DND-41 (cell line): ENCODE results near the gene TRAPPC6A.

Experiments
- ATAC-seq: fragments of 200-7000 bp; cut with Tn5 transposase; 3 replicates; pipeline ENCODE4 v1.9.1; 2021; ENCODE audit warnings: low read depth; ENCODE audit not compliant: insufficient read depth
- DNase-seq: peaks from one replicate; pipeline ENCODE4 v3.0.0-alpha.2; 2020
- H2AFZ ChIP-seq: 2 replicates; pipeline ENCODE4 v1.6.0; 2012; ENCODE audit warnings: low read depth, low read length
- H3K27ac ChIP-seq: 2 replicates; pipeline ENCODE4 v1.5.1; 2012; ENCODE audit warnings: low read length, inconsistent platforms
- H3K27me3 ChIP-seq: fragments of 200-600 bp; sonication (generic); 2 replicates; pipeline ENCODE4 v1.6.0; 2012; ENCODE audit warnings: low read length, mild to moderate bottlenecking, inconsistent platforms; ENCODE audit not compliant: insufficient read depth, poor library complexity
- H3K36me3 ChIP-seq: 2 replicates; pipeline ENCODE4 v1.5.1; 2012; ENCODE audit warnings: low read length, inconsistent platforms; ENCODE audit not compliant: insufficient read depth
- H3K4me1 ChIP-seq: 2 replicates; pipeline ENCODE4 v1.5.1; 2012; ENCODE audit warnings: mild to moderate bottlenecking, low read length; ENCODE audit not compliant: insufficient read depth
- H3K4me2 ChIP-seq: 2 replicates; pipeline ENCODE4 v1.6.0; 2012; ENCODE audit warnings: mild to moderate bottlenecking, moderate library complexity, low read length, inconsistent platforms; ENCODE audit not compliant: insufficient read depth
- H3K4me3 ChIP-seq, 2 experiments: fragments of 200-600 bp in 1 of 2; shearing (Covaris generic) in 1 of 2; 2 replicates each; pipeline ENCODE4 v1.5.1; 2012 to 2016; ENCODE audit warnings: inconsistent platforms in 2 of 2, low read length in 2 of 2, mild to moderate bottlenecking in 2 of 2, low read depth in 1 of 2, moderate library complexity in 1 of 2
- H3K79me2 ChIP-seq: 2 replicates; pipeline ENCODE4 v1.6.0; 2012; ENCODE audit warnings: low read length, inconsistent platforms; ENCODE audit not compliant: insufficient read depth
- H3K9ac ChIP-seq: 2 replicates; pipeline ENCODE4 v1.6.0; 2012; ENCODE audit warnings: low read depth, mild to moderate bottlenecking, inconsistent platforms, low read length, moderate library complexity
- H3K9me3 ChIP-seq: 2 replicates; pipeline ENCODE4 v1.5.1; 2012; ENCODE audit warnings: low read length, moderate library complexity, mild to moderate bottlenecking, inconsistent platforms; ENCODE audit not compliant: insufficient read depth, severe bottlenecking
- H4K20me1 ChIP-seq: 2 replicates; pipeline ENCODE4 v1.6.0; 2012; ENCODE audit warnings: low read length; ENCODE audit not compliant: insufficient read depth
- EZH2 ChIP-seq: IDR thresholded peaks from 3 replicates; pipeline ENCODE4 v1.6.1; 2012; ENCODE audit warnings: borderline replicate concordance, low read depth, mild to moderate bottlenecking, moderate library complexity, low read length, inconsistent platforms; ENCODE audit not compliant: severe bottlenecking
- TF ChIP-seq, protein P1 (sequence below): IDR thresholded peaks from 2 replicates; pipeline ENCODE4 v1.5.1; 2012; ENCODE audit warnings: borderline replicate concordance, low read length, moderate library complexity, mild to moderate bottlenecking; ENCODE audit not compliant: poor library complexity, severe bottlenecking; ENCODE audit errors: extremely low read depth

The TRAPPC6A gene

DNA sequence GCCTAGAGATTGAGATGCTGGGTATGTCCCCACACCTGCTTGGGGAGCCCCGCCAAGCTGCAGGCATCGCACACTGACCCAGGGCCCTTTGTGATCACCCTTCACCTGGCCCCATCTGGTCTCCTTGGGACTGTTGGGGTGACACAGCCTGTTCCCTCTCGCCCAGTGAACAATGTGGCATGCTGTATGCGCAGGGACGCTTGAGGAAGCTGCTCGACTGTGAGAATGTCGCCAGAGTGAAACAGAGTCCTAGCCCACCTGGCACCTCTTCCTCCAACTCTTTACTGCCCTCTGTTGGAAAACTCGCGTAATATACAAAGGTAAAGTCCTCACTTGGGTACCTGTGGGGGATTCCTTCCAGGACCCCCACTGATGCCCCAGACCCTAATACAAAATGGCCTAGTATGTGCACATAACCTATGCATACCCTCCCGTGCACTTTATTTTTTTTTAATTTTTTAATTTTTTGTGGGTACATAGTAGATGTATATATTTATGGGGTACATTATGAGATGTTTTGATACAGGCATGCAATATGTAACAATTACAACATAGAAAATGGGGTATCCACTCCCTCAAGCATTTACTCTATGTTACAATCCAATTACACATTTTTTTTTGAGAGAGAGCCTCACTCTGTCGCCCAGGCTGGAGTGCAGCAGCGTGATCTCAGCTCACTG, 9.5 kb upstream of the TRAPPC6A start:
- Histone ChIP-seq H2AFZ (peak overlapping the region; percentile 51), H3K36me3 (no peaks in the 10 kb centered on the region), H3K4me3 (no peak overlapping the region), H3K79me2 (no peaks in the 10 kb centered on the region), H4K20me1 (no peaks in the 10 kb centered on the region), H3K27ac (no peak overlapping the region), H3K9ac (no peak overlapping the region), H3K4me1 (0 out of 2 replicates have a peak, but pooled peaks cover 4% of the 10 kb centered on the region), H3K27me3 (no peaks in the 10 kb centered on the region), H3K4me2 (no peak overlapping the region), H3K9me3 (no peaks in the 10 kb centered on the region)
- peak; percentile 76 for ATAC-seq
- DNase-seq: peak; percentile 31
- TF ChIP-seq, protein P1, sequence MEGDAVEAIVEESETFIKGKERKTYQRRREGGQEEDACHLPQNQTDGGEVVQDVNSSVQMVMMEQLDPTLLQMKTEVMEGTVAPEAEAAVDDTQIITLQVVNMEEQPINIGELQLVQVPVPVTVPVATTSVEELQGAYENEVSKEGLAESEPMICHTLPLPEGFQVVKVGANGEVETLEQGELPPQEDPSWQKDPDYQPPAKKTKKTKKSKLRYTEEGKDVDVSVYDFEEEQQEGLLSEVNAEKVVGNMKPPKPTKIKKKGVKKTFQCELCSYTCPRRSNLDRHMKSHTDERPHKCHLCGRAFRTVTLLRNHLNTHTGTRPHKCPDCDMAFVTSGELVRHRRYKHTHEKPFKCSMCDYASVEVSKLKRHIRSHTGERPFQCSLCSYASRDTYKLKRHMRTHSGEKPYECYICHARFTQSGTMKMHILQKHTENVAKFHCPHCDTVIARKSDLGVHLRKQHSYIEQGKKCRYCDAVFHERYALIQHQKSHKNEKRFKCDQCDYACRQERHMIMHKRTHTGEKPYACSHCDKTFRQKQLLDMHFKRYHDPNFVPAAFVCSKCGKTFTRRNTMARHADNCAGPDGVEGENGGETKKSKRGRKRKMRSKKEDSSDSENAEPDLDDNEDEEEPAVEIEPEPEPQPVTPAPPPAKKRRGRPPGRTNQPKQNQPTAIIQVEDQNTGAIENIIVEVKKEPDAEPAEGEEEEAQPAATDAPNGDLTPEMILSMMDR: peak; percentile 72
- no peak for TF ChIP-seq EZH2

DNA sequence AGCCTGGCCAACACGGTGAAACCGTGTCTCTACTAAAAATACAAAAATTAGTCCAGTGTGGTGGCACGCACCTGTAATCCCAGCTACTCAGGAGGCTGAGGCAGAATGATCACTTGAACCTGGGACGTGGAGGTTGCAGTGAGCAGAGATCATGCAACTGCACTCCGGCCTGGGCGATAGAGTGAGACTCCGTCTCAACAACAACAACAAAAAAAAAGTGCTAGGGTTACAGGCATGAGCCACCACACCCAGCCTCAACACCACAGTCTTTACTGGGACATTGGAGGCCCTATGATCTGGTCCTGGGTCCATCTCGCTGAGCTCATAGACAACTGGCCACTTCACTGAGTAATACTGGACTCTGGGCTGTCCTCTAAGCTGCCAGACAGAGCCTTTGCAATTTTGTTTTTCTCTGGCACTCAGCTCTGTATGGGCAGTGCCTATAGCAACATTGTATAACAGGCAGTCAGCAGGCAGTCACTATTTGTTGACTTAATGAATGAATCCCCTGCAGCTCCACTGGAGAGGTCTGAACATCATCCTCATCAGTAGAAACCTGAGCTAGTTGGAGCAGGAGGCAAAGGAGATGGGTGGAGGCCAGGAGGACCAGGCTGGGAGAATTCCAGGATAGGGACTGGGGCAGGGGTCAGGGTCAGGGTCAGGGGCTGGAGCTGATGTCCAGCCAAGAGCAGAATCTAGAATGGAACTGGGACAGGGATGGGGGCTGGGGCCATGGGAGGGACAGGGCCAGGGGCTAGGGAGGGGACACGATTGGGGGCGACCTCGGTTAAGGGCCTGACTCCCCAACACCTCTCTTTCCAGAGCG, 8.7 kb upstream of the TRAPPC6A start:
- Histone ChIP-seq H3K9ac (no peak overlapping the region), H3K27ac (no peak overlapping the region), H4K20me1 (no peaks in the 10 kb centered on the region; the same call in 1 of the 2 replicates), H3K9me3 (no peaks in the 10 kb centered on the region), H3K4me2 (no peak overlapping the region), H3K27me3 (no peaks in the 10 kb centered on the region), H3K36me3 (no peaks in the 10 kb centered on the region), H3K4me3 (no peak overlapping the region), H2AFZ (no peak overlapping the region), H3K79me2 (no peaks in the 10 kb centered on the region), H3K4me1 (0 out of 2 replicates have a peak, but pooled peaks cover 4% of the 10 kb centered on the region)
- no peak for TF ChIP-seq EZH2
- TF ChIP-seq, protein P1: no peak
- DNase-seq (no peak), ATAC-seq (no peak)

DNA sequence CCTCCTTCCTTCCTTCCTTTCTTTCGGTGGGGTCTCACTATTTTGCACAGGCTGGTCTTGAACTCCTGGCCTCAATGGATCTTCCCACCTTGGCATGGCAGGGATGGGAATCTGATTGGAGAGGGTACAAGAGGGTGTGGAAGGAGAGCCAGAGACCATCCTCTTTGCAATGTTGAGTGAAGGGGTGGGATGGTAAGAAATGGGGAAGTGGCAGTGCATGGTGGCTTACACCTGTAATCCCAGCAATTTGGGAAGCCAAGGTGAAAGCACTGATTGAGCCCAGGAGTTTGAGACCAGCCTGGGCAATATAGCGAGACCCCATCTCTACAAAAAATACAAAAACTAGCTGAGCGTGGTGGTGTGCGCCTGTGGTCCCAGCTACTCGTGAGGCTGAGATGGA, 6.1 kb upstream of the TRAPPC6A start:
- H3K9me3 ChIP-seq: no peaks in the 10 kb centered on the region
- H3K36me3 ChIP-seq: peaks cover 13% of the 10 kb centered on the region
- no peak overlapping the region for H3K4me3 ChIP-seq
- H3K4me1 ChIP-seq: peaks cover 22% of the 10 kb centered on the region
- H3K27me3 ChIP-seq: no peaks in the 10 kb centered on the region
- peaks cover 15% of the 10 kb centered on the region for H3K79me2 ChIP-seq
- no peak overlapping the region for H3K9ac ChIP-seq
- ATAC-seq: no peak
- H3K4me2 ChIP-seq: no peak overlapping the region
- no peak for DNase-seq
- no peak overlapping the region for H2AFZ ChIP-seq
- H3K27ac ChIP-seq: no peak overlapping the region
- peaks cover 8% of the 10 kb centered on the region for H4K20me1 ChIP-seq
- TF ChIP-seq, protein P1: no peak
- no peak for TF ChIP-seq EZH2
